ENCODE results near the gene FGFBP2.
"Not testable (repeated sequence)": the region's sequence is repeated elsewhere in the genome, so short reads cannot be mapped to it uniquely, and the experiment has no call there.

The FGFBP2 gene

GRCh38 chr4:15925830-15926229, 37.1 kb downstream of the FGFBP2 start:
- TF ChIP-seq POLR2AphosphoS5 (IDR thresholded peaks at IDR 0.05; ENCODE audit: low read depth, low read length) (no peak), POLR2A (IDR thresholded peaks at IDR 0.05; ENCODE audit: low read depth, low read length) (no peak), TAF1 (IDR thresholded peaks at IDR 0.05; ENCODE audit: borderline replicate concordance, low read depth, low read length) (no peak)
- FAIRE-seq = no peak
- no peak for DNase-seq (ENCODE audit: insufficient read length)

- TF ChIP-seq TAF1 (IDR thresholded peaks at IDR 0.05; ENCODE audit: borderline replicate concordance, low read depth, low read length) (no peak), POLR2A (IDR thresholded peaks at IDR 0.05; ENCODE audit: low read depth, low read length) (no peak), POLR2AphosphoS5 (IDR thresholded peaks at IDR 0.05; ENCODE audit: low read depth, low read length) (no peak)
- FAIRE-seq (no peak), DNase-seq (ENCODE audit: insufficient read length) (no peak)
Measured at GRCh38 chr4:15921592-15921932, 41.4 kb downstream of the FGFBP2 start.

DNA sequence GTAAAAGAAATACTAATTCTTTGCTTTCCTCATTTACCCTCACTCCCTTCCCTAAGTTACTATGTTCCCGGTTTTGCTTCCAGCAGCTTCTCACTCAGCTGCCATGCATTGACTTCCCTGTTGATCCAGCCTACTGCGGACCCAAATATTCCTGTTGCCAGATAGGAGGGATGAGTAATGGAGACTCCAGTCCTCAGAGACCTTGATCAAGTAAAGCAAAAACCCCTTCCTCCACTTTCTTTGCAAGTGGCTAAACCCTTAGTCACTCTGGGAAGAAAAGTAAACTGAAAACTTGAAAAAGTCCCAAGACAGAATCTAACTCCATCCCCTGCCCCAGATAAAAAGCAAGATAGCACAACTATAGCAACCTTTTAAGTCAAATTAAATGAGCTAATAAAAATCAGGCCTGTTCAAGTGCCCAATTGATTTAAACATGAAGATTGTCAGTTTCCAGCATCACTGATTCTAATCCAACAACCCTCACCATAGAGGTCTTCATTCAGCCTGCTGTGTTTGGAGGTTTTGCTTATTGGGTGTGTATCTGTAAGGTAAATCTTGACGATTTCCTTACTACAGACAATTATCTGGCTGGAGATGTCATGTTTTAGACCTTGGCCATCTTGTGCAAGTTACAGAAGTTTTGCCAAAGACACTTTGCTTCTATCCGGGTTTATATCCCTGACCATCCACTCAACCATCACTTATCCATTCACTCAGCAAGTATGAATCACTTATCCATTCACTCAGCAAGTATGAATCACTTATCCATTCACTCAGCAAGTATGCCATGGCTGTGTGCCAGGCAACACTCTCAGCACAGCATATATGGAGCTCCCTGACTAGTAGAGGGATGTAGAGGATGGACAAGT, 42.0 kb downstream of the FGFBP2 start:
- no peak for TF ChIP-seq POLR2A (IDR thresholded peaks at IDR 0.05; ENCODE audit: low read depth, low read length)
- TF ChIP-seq TAF1 (IDR thresholded peaks at IDR 0.05; ENCODE audit: borderline replicate concordance, low read depth, low read length) = no peak
- TF ChIP-seq POLR2AphosphoS5 (IDR thresholded peaks at IDR 0.05; ENCODE audit: low read depth, low read length) = no peak
- FAIRE-seq = no peak
- DNase-seq (ENCODE audit: insufficient read length) = no peak

GRCh38 chr4:15918484-15919129, 44.4 kb downstream of the FGFBP2 start:
- FAIRE-seq (no peak), DNase-seq (ENCODE audit: insufficient read length) (no peak)
- no peak for TF ChIP-seq TAF1 (IDR thresholded peaks at IDR 0.05; ENCODE audit: borderline replicate concordance, low read depth, low read length)
- TF ChIP-seq POLR2A (IDR thresholded peaks at IDR 0.05; ENCODE audit: low read depth, low read length) = no peak
- TF ChIP-seq POLR2AphosphoS5 (IDR thresholded peaks at IDR 0.05; ENCODE audit: low read depth, low read length) = no peak

GRCh38 chr4:15917297-15917696, 45.7 kb downstream of the FGFBP2 start:
- TF ChIP-seq POLR2AphosphoS5 (IDR thresholded peaks at IDR 0.05; ENCODE audit: low read depth, low read length) (no peak), TAF1 (IDR thresholded peaks at IDR 0.05; ENCODE audit: borderline replicate concordance, low read depth, low read length) (no peak)
- FAIRE-seq (no peak), DNase-seq (ENCODE audit: insufficient read length) (no peak)

GRCh38 chr4:15916358-15916757, 46.6 kb downstream of the FGFBP2 start:
- FAIRE-seq = not testable (repeated sequence)

GRCh38 chr4:15914736-15915135, 48.2 kb downstream of the FGFBP2 start:
- DNase-seq (ENCODE audit: insufficient read length) (no peak), FAIRE-seq (no peak)
- TF ChIP-seq POLR2A (IDR thresholded peaks at IDR 0.05; ENCODE audit: low read depth, low read length) = no peak
- no peak for TF ChIP-seq TAF1 (IDR thresholded peaks at IDR 0.05; ENCODE audit: borderline replicate concordance, low read depth, low read length)
- no peak for TF ChIP-seq POLR2AphosphoS5 (IDR thresholded peaks at IDR 0.05; ENCODE audit: low read depth, low read length)

More at GRCh38 chr4:15916358-15916757, 46.6 kb downstream of the FGFBP2 start:
- not testable (repeated sequence) for DNase-seq (ENCODE audit: insufficient read length)

DNA sequence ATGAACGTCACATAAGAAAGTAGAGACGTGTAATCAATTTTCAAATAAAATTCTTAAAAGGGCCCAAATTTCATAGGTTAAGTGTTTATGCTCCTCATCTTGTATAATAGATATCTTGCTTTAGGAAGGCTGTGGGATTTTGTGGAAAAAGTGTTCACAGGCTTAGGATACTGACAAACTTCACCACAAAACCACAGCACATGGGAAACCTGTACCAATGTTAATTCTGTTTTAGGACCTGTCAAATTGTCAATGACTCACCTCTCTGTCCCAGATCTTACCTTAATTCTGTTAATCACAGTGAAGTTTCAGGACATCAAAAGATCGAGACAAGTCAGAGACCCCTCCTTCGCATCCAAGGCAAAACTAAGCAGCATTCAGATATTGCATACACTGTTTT, 48.7 kb downstream of the FGFBP2 start:
- FAIRE-seq (no peak), DNase-seq (ENCODE audit: insufficient read length) (no peak)
- TF ChIP-seq TAF1 (IDR thresholded peaks at IDR 0.05; ENCODE audit: borderline replicate concordance, low read depth, low read length) (no peak), POLR2A (IDR thresholded peaks at IDR 0.05; ENCODE audit: low read depth, low read length) (no peak), POLR2AphosphoS5 (IDR thresholded peaks at IDR 0.05; ENCODE audit: low read depth, low read length) (no peak)

DNA sequence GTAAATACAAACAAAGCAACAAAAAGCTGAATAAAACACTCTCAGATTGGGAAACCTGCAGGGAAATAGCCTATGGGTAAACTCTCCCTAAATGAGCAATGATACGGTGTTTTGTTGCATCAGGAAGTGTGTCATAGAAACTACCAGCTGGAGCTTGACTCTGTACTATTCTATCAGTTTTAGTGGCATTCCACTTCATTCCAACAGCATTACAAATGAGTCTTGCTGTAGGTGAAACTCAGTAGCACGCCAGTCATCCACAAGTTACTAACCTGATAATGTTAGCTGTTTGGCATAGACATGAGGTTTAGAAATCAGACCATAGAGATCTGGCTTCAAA, 49.4 kb downstream of the FGFBP2 start:
- no peak for FAIRE-seq
- TF ChIP-seq TAF1 (IDR thresholded peaks at IDR 0.05; ENCODE audit: borderline replicate concordance, low read depth, low read length) (no peak), POLR2AphosphoS5 (IDR thresholded peaks at IDR 0.05; ENCODE audit: low read depth, low read length) (no peak), POLR2A (IDR thresholded peaks at IDR 0.05; ENCODE audit: low read depth, low read length) (no peak)
- DNase-seq (ENCODE audit: insufficient read length) = no peak

DNA sequence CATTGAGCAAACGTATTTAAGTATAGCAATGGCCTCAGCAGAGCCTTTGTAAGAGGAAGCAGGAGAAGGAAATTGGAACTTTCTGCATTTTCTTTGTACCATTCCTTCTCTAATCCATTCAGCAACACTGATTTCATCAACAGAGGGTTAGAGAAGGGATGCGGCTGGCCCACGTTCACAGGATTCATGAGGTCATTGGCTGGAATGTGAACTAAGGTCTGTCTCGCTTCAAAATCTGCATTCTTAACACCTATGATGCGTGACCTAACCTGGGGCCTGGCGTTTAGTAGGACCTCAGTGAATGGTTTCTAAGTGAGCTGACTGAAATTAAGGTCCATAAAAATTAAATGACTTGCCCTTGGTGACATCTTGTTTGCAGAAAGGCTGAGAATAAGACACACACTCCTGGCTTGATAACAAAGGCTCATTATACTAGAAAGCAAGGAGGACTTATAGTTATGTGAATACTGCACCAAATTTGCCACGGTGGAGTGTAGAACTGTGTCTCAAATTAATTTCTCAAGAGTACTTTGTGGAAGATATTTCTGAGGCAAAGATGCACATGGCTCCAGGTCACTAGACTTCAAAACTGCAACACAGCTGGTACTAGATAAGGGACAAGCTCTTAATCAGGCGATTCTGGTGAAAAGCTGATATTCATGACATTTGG, 49.9 kb downstream of the FGFBP2 start:
- FAIRE-seq (no peak), DNase-seq (ENCODE audit: insufficient read length) (no peak)
- TF ChIP-seq TAF1 (IDR thresholded peaks at IDR 0.05; ENCODE audit: borderline replicate concordance, low read depth, low read length) (no peak), POLR2A (IDR thresholded peaks at IDR 0.05; ENCODE audit: low read depth, low read length) (no peak), POLR2AphosphoS5 (IDR thresholded peaks at IDR 0.05; ENCODE audit: low read depth, low read length) (no peak)

DNA sequence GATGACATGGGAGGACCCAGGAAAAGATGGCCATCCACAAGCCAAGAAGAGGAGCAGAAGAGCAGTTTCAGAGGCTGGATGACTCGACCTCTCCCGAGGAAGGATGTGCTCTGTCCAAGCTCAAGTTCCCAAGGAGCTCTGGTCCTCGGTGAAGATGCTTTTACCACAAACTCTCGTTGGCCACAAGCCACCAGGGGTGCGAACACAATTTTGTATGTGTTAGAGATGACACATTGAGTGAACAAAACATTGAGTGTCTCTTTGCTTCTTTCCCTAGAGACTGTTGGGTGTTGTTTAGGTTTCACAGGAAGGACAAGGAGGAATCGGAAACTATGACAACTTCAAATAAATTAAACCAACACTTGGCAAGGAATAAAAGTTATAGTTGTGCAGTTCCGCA, 50.7 kb downstream of the FGFBP2 start:
- no peak for FAIRE-seq
- TF ChIP-seq POLR2A (IDR thresholded peaks at IDR 0.05; ENCODE audit: low read depth, low read length) (no peak), TAF1 (IDR thresholded peaks at IDR 0.05; ENCODE audit: borderline replicate concordance, low read depth, low read length) (no peak), POLR2AphosphoS5 (IDR thresholded peaks at IDR 0.05; ENCODE audit: low read depth, low read length) (no peak)
- no peak for DNase-seq (ENCODE audit: insufficient read length)
